ENCODE measurements around the gene DDO.

DNA sequence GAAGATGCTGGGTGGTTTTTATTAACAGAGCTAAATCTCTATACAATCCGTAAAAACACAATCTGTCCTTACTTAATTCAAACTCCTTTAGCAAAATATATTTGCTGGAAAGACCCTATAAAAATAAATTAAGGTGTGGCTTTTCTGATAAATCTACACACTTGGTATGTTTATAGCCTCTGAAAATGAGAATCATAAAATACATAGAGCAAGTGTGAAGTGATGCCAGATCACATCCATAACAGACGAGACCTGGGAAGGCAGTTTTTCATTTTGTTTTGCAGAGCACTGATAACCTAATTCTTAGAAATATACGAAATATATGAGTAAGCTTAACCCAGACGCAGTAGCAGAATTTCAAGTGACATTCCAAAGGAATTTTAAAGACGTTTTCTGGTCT lies 10.4 kb upstream of the DDO start:
- TF ChIP-seq EP300 (IDR thresholded peaks at IDR 0.05; ENCODE audit: low read length) (no peak), CTCF (IDR thresholded peaks at IDR 0.05 in 2 of 3, conservative IDR thresholded peaks at IDR 0.05 in 1 of 3; ENCODE audit: insufficient read depth in 2 of 3, low read depth in 1 of 3, low read length in 3 of 3) (no peak), PKNOX1 (IDR thresholded peaks at IDR 0.05) (no peak), ATF1 (CRISPR knock-in tag; IDR thresholded peaks at IDR 0.05) (no peak), ATF1 (tag; IDR thresholded peaks at IDR 0.05) (no peak), ADNP (tag; IDR thresholded peaks at IDR 0.05) (no peak), POLR2A (conservative IDR thresholded peaks at IDR 0.05) (no peak), EZH2 (IDR thresholded peaks at IDR 0.05; ENCODE audit: borderline replicate concordance, low read depth, low read length) (no peak)
- TF ChIP-seq, protein P1, sequence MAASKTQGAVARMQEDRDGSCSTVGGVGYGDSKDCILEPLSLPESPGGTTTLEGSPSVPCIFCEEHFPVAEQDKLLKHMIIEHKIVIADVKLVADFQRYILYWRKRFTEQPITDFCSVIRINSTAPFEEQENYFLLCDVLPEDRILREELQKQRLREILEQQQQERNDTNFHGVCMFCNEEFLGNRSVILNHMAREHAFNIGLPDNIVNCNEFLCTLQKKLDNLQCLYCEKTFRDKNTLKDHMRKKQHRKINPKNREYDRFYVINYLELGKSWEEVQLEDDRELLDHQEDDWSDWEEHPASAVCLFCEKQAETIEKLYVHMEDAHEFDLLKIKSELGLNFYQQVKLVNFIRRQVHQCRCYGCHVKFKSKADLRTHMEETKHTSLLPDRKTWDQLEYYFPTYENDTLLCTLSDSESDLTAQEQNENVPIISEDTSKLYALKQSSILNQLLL (CRISPR knock-in tag; IDR thresholded peaks at IDR 0.05; ENCODE audit: borderline replicate concordance) = no peak
- TF ChIP-seq, protein P2, sequence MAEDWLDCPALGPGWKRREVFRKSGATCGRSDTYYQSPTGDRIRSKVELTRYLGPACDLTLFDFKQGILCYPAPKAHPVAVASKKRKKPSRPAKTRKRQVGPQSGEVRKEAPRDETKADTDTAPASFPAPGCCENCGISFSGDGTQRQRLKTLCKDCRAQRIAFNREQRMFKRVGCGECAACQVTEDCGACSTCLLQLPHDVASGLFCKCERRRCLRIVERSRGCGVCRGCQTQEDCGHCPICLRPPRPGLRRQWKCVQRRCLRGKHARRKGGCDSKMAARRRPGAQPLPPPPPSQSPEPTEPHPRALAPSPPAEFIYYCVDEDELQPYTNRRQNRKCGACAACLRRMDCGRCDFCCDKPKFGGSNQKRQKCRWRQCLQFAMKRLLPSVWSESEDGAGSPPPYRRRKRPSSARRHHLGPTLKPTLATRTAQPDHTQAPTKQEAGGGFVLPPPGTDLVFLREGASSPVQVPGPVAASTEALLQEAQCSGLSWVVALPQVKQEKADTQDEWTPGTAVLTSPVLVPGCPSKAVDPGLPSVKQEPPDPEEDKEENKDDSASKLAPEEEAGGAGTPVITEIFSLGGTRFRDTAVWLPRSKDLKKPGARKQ (CRISPR knock-in tag; IDR thresholded peaks at IDR 0.05) = no peak
